H9 (cell line): ENCODE results near the gene CDCP2. TPM values are rescaled to one million over a fixed set of nuclear protein-coding genes. Genes with fewer than 3 reads are reported as not detected.

ENCODE experiments used
- DNase-seq: peaks from one replicate; pipeline ENCODE4 v3.0.0-alpha.2; 2017
- H2AFZ ChIP-seq: one replicate; pipeline ENCODE4 v1.6.1; 2013; ENCODE audit warnings: mild to moderate bottlenecking, low read length, control low read depth, moderate library complexity
- H2AK5ac ChIP-seq: 2 replicates; pipeline ENCODE4 v1.6.1; 2013; ENCODE audit warnings: low read length, control low read depth, mixed read lengths; ENCODE audit not compliant: insufficient read length
- H2BK120ac ChIP-seq: one replicate; pipeline ENCODE4 v1.6.1; 2013; ENCODE audit warnings: low read depth, mild to moderate bottlenecking, low read length, control low read depth, inconsistent platforms; ENCODE audit not compliant: poor library complexity, severe bottlenecking
- H2BK12ac ChIP-seq: 2 replicates; pipeline ENCODE4 v1.6.1; 2013; ENCODE audit warnings: low read length, control low read depth, mixed read lengths, low read depth; ENCODE audit not compliant: insufficient read length
- H2BK15ac ChIP-seq: 2 replicates; pipeline ENCODE4 v1.6.1; 2013; ENCODE audit warnings: low read depth, low read length, control low read depth
- H2BK20ac ChIP-seq: one replicate; pipeline ENCODE4 v1.6.1; 2013; ENCODE audit warnings: low read depth, mild to moderate bottlenecking, low read length, control low read depth, inconsistent platforms; ENCODE audit not compliant: poor library complexity, severe bottlenecking
- H2BK5ac ChIP-seq: 2 replicates; pipeline ENCODE4 v1.6.1; 2013; ENCODE audit warnings: low read length, control low read depth, mixed read lengths; ENCODE audit not compliant: insufficient read length
- H3K14ac ChIP-seq: 2 replicates; pipeline ENCODE4 v1.6.1; 2013; ENCODE audit warnings: low read length, control low read depth; ENCODE audit not compliant: insufficient read depth
- H3K18ac ChIP-seq: 2 replicates; pipeline ENCODE4 v1.6.1; 2013; ENCODE audit warnings: low read depth, mild to moderate bottlenecking, mixed read lengths, low read length, control low read depth; ENCODE audit not compliant: insufficient read length
- H3K23ac ChIP-seq: 2 replicates; pipeline ENCODE4 v1.6.1; 2013; ENCODE audit warnings: low read length, control low read depth, mixed read lengths, low read depth; ENCODE audit not compliant: insufficient read length
- H3K23me2 ChIP-seq: 2 replicates; pipeline ENCODE4 v1.6.1; 2013; ENCODE audit warnings: low read depth, mild to moderate bottlenecking, mixed read lengths, low read length, control low read depth; ENCODE audit not compliant: insufficient read length, poor library complexity, severe bottlenecking
- H3K27ac ChIP-seq: 2 replicates; pipeline ENCODE4 v1.5.1; 2013; ENCODE audit warnings: low read length, control low read depth, mixed read lengths, low read depth; ENCODE audit not compliant: insufficient read length
- H3K27me3 ChIP-seq: 2 replicates; pipeline ENCODE4 v1.6.1; 2013; ENCODE audit warnings: low read length, control low read depth, inconsistent platforms; ENCODE audit not compliant: insufficient read depth
- H3K4ac ChIP-seq: 2 replicates; pipeline ENCODE4 v1.6.1; 2013; ENCODE audit warnings: low read depth, mild to moderate bottlenecking, control low read depth, inconsistent platforms, low read length, moderate library complexity
- H3K4me1 ChIP-seq: 2 replicates; pipeline ENCODE4 v1.6.1; 2013; ENCODE audit warnings: low read length, control low read depth, inconsistent platforms; ENCODE audit not compliant: insufficient read depth
- H3K4me2 ChIP-seq: 2 replicates; pipeline ENCODE4 v1.6.1; 2013; ENCODE audit warnings: low read length, control low read depth, mixed read lengths; ENCODE audit not compliant: insufficient read length, insufficient read depth
- H3K56ac ChIP-seq: 2 replicates; pipeline ENCODE4 v1.6.1; 2013; ENCODE audit warnings: low read depth, mild to moderate bottlenecking, mixed read lengths, low read length, control low read depth; ENCODE audit not compliant: insufficient read length
- H3K79me1 ChIP-seq: 2 replicates; pipeline ENCODE4 v1.6.1; 2013; ENCODE audit warnings: low read depth, mild to moderate bottlenecking, moderate library complexity, low read length, control low read depth, inconsistent platforms; ENCODE audit not compliant: insufficient read depth, poor library complexity, severe bottlenecking
- H3K79me2 ChIP-seq: 2 replicates; pipeline ENCODE4 v1.6.1; 2013; ENCODE audit warnings: low read length, control low read depth, inconsistent platforms; ENCODE audit not compliant: insufficient read depth
- H3K9ac ChIP-seq: 2 replicates; pipeline ENCODE4 v1.6.1; 2013; ENCODE audit warnings: low read length, control low read depth, mixed read lengths; ENCODE audit not compliant: insufficient read length; ENCODE audit errors: extremely low read depth
- H3K9me3 ChIP-seq: one replicate; pipeline ENCODE4 v1.6.1; 2013; ENCODE audit warnings: low read depth, low read length, inconsistent platforms; ENCODE audit not compliant: control insufficient read depth
- H3T11ph ChIP-seq: one replicate; pipeline ENCODE4 v1.6.1; 2013; ENCODE audit warnings: mild to moderate bottlenecking, low read length, control low read depth, inconsistent platforms
- H4K20me1 ChIP-seq: one replicate; pipeline ENCODE4 v1.6.1; 2013; ENCODE audit not compliant: control insufficient read depth, insufficient read length, insufficient read depth
- H4K5ac ChIP-seq: 2 replicates; pipeline ENCODE4 v1.6.1; 2013; ENCODE audit warnings: low read depth, mild to moderate bottlenecking, mixed read lengths, low read length, control low read depth; ENCODE audit not compliant: insufficient read length
- H4K8ac ChIP-seq: replicated peaks from 2 replicates; pipeline ENCODE4 v1.6.1; 2013; ENCODE audit warnings: low read length, control low read depth, mixed read lengths, low read depth; ENCODE audit not compliant: insufficient read length
- H4K91ac ChIP-seq: 2 replicates; pipeline ENCODE4 v1.6.1; 2013; ENCODE audit warnings: low read depth, mild to moderate bottlenecking, moderate library complexity, mixed read lengths, low read length, control low read depth; ENCODE audit not compliant: insufficient read length
- H3K27ac Mint-ChIP-seq, 3 experiments: 2 replicates in 2 of 3; 3 replicates in 1 of 3; pipeline ENCODE4 v1.8.0; 2020 to 2021; ENCODE audit warnings: mixed read lengths in 3 of 3, mild to moderate bottlenecking in 1 of 3, moderate library complexity in 1 of 3
- H3K27me3 Mint-ChIP-seq: 2 replicates; pipeline ENCODE4 v1.8.0; 2021; ENCODE audit warnings: low read depth, mild to moderate bottlenecking, moderate library complexity, mixed read lengths
- H3K36me3 Mint-ChIP-seq, 3 experiments: 2 replicates in 2 of 3; 3 replicates in 1 of 3; pipeline ENCODE4 v1.8.0; 2020 to 2021; ENCODE audit warnings: low read depth in 3 of 3, mixed read lengths in 3 of 3; ENCODE audit not compliant: insufficient read depth in 1 of 3
- H3K4me1 Mint-ChIP-seq, 2 experiments: 2 replicates each; pipeline ENCODE4 v1.8.0; 2020; ENCODE audit warnings: mixed read lengths in 2 of 2
- H3K4me3 Mint-ChIP-seq, 2 experiments: 2 replicates in 1 of 2; 3 replicates in 1 of 2; pipeline ENCODE4 v1.8.0; 2020 to 2021; ENCODE audit warnings: mild to moderate bottlenecking in 2 of 2, mixed read lengths in 2 of 2, moderate library complexity in 1 of 2
- H3K9me3 Mint-ChIP-seq, 2 experiments: 2 replicates in 1 of 2; 3 replicates in 1 of 2; pipeline ENCODE4 v1.8.0; 2020; ENCODE audit warnings: mild to moderate bottlenecking in 2 of 2, mixed read lengths in 2 of 2, moderate library complexity in 1 of 2
- CTCF ChIP-seq: fragments of 200-600 bp; sonication (generic); conservative IDR thresholded peaks from 3 replicates; pipeline ENCODE4 v1.8.0; 2021; ENCODE audit warnings: antibody characterized with exemption, mild to moderate bottlenecking
- WGBS: extraction: QIAGEN DNeasy Blood & Tissue Kit; methylation state at CpG from one replicate; pipeline ENCODE4 v1.1.7; 2013; ENCODE audit warnings: missing lambda C conversion rate, low lambda C conversion rate, mixed read lengths; ENCODE audit not compliant: insufficient read length; ENCODE audit errors: extremely low coverage; 5-methylcytosine and 5-hydroxymethylcytosine counted together
- total RNA-seq: library from RNA; stranded (reverse); gene quantifications from 2 replicates; pipeline ENCODE4 v1.2.1, GENCODE V29; 2021

CDCP2 gene
- total RNA-seq, 1 experiment from 2014 or later: not detected

GRCh38 chr1:54136269-54136896 lies 16.4 kb downstream of the CDCP2 start:
- Histone ChIP-seq H4K20me1 (no peaks in the 10 kb centered on the region), H3T11ph (no peak overlapping the region), H2BK20ac (no peak overlapping the region), H3K18ac (peak overlapping the region; percentile 13), H3K56ac (no peak overlapping the region), H3K9ac (no peak overlapping the region), H3K4ac (no peak overlapping the region), H2BK15ac (no peak overlapping the region), H4K8ac (no peak overlapping the region), H3K79me2 (no peaks in the 10 kb centered on the region), H3K23ac (no peak overlapping the region), H2BK12ac (no peak overlapping the region), H2BK5ac (no peak overlapping the region), H3K27ac (no peak overlapping the region), H3K4me1 (peaks cover 6% of the 10 kb centered on the region; the same call in 1 of the 2 replicates), H3K27me3 (no peaks in the 10 kb centered on the region; the same call in 1 of the 2 replicates), H4K5ac (no peak overlapping the region), H3K79me1 (no peaks in the 10 kb centered on the region), H3K9me3 (no peaks in the 10 kb centered on the region), H2BK120ac (no peak overlapping the region), H3K23me2 (no peaks in the 10 kb centered on the region), H2AK5ac (no peak overlapping the region), H3K14ac (peak overlapping the region; percentile 80), H2AFZ (no peak overlapping the region), H4K91ac (no peak overlapping the region), H3K4me2 (no peak overlapping the region)
- peaks cover 31 to 46% of the 10 kb centered on the region in 2 experiments for H3K4me1 Mint-ChIP-seq
- no peak for DNase-seq
- H3K36me3 Mint-ChIP-seq: no peaks in the 10 kb centered on the region
- H3K4me3 Mint-ChIP-seq: peak overlapping the region in 1 of 2 experiments; percentile 10; a peak in 2 of 5 replicates
- H3K27me3 Mint-ChIP-seq: peaks cover 6% of the 10 kb centered on the region
- TF ChIP-seq CTCF: no peak
- peak overlapping the region; percentile 35 to 93 (median 92); a peak in 4 of 7 replicates for H3K27ac Mint-ChIP-seq
- WGBS: no CpG with 5 or more reads among the region's 17 CpGs
- H3K9me3 Mint-ChIP-seq: no peaks in the 10 kb centered on the region
